KOPT-K1 (cell line): ENCODE data around the gene FAF1.
"Not testable (repeated sequence)": the region's sequence is repeated elsewhere in the genome, so short reads cannot be mapped to it uniquely, and the experiment has no call there.

Experiments used
- H3K27ac ChIP-seq: fragments of 200-600 bp; sonication (generic); 2 replicates; pipeline ENCODE4 v1.5.1; 2016; ENCODE audit warnings: antibody characterized with exemption, mild to moderate bottlenecking, low read depth, low read length; ENCODE audit not compliant: poor library complexity, severe bottlenecking
- H3K36me3 ChIP-seq: fragments of 200-600 bp; sonication (generic); 2 replicates; pipeline ENCODE4 v1.5.1; 2017; ENCODE audit warnings: antibody characterized with exemption, mild to moderate bottlenecking, low read length, moderate library complexity; ENCODE audit not compliant: insufficient read depth
- H3K9me3 ChIP-seq: fragments of 200-600 bp; sonication (generic); 2 replicates; pipeline ENCODE4 v1.5.1; 2017; ENCODE audit warnings: antibody characterized with exemption, low read length, mild to moderate bottlenecking; ENCODE audit not compliant: insufficient read depth, poor library complexity, severe bottlenecking

Gene FAF1

GRCh38 chr1:50920409-50920808, 39.7 kb downstream of the FAF1 start:
- Histone ChIP-seq H3K27ac (no peak overlapping the region), H3K36me3 (0 out of 2 replicates have a peak, but pooled peaks cover 4% of the 10 kb centered on the region), H3K9me3 (peaks cover 56% of the 10 kb centered on the region)

- H3K36me3 ChIP-seq, result no peaks in the 10 kb centered on the region
- no peak overlapping the region for H3K27ac ChIP-seq
- H3K9me3 ChIP-seq, result peaks cover 33% of the 10 kb centered on the region
Observed at GRCh38 chr1:50917138-50918137, 42.6 kb downstream of the FAF1 start.

GRCh38 chr1:50915621-50916020, 44.4 kb downstream of the FAF1 start:
- Histone ChIP-seq H3K27ac (no peak overlapping the region), H3K36me3 (no peaks in the 10 kb centered on the region), H3K9me3 (peaks cover 32% of the 10 kb centered on the region)

GRCh38 chr1:50913954-50914353, 46.1 kb downstream of the FAF1 start:
- Histone ChIP-seq H3K9me3 (peaks cover 36% of the 10 kb centered on the region), H3K36me3 (no peaks in the 10 kb centered on the region; the same call in 1 of the 2 replicates), H3K27ac (no peak overlapping the region)

- H3K27ac ChIP-seq, H3K36me3 ChIP-seq: not testable (repeated sequence)
- peaks cover 48% of the 10 kb centered on the region for H3K9me3 ChIP-seq
Observed at GRCh38 chr1:50910356-50910755, 49.7 kb downstream of the FAF1 start.

- peaks cover 44% of the 10 kb centered on the region for H3K9me3 ChIP-seq
- H3K36me3 ChIP-seq, H3K27ac ChIP-seq: not testable (repeated sequence)
Observed at GRCh38 chr1:50907610-50908009, 52.5 kb downstream of the FAF1 start.

GRCh38 chr1:50906050-50906449, 54.0 kb downstream of the FAF1 start:
- H3K36me3 ChIP-seq, H3K27ac ChIP-seq: not testable (repeated sequence)
- peaks cover 31% of the 10 kb centered on the region for H3K9me3 ChIP-seq

GRCh38 chr1:50902419-50902818, 57.6 kb downstream of the FAF1 start:
- Histone ChIP-seq H3K27ac (no peak overlapping the region), H3K9me3 (peaks cover 10% of the 10 kb centered on the region), H3K36me3 (no peaks in the 10 kb centered on the region; the same call in 1 of the 2 replicates)

- H3K9me3 ChIP-seq, result peaks cover 11% of the 10 kb centered on the region
- no peak overlapping the region for H3K27ac ChIP-seq
- H3K36me3 ChIP-seq, result no peaks in the 10 kb centered on the region; the same call in 1 of the 2 replicates
Observed at GRCh38 chr1:50901872-50902271, 58.2 kb downstream of the FAF1 start.

- peaks cover 30% of the 10 kb centered on the region for H3K9me3 ChIP-seq
- no peaks in the 10 kb centered on the region; the same call in 1 of the 2 replicates for H3K36me3 ChIP-seq
Observed at GRCh38 chr1:50898773-50899172, 61.3 kb downstream of the FAF1 start.

GRCh38 chr1:50894340-50894739, 65.7 kb downstream of the FAF1 start:
- Histone ChIP-seq H3K9me3 (peaks cover 63% of the 10 kb centered on the region), H3K27ac (no peak overlapping the region), H3K36me3 (peaks cover 10% of the 10 kb centered on the region; the same call in 1 of the 2 replicates)

More at GRCh38 chr1:50898773-50899172, 61.3 kb downstream of the FAF1 start:
- no peak overlapping the region for H3K27ac ChIP-seq

- H3K36me3 ChIP-seq, result peaks cover 10% of the 10 kb centered on the region; the same call in 1 of the 2 replicates
- H3K9me3 ChIP-seq, result peaks cover 63% of the 10 kb centered on the region
- H3K27ac ChIP-seq, result no peak overlapping the region
Observed at GRCh38 chr1:50893466-50893865, 66.6 kb downstream of the FAF1 start.

GRCh38 chr1:50887555-50887954, 72.5 kb downstream of the FAF1 start:
- not testable (repeated sequence) for H3K36me3 ChIP-seq, H3K27ac ChIP-seq
- peaks cover 26% of the 10 kb centered on the region for H3K9me3 ChIP-seq

GRCh38 chr1:50880373-50880772, 79.7 kb downstream of the FAF1 start:
- Histone ChIP-seq H3K36me3 (no peaks in the 10 kb centered on the region), H3K9me3 (no peaks in the 10 kb centered on the region), H3K27ac (no peak overlapping the region)

GRCh38 chr1:50879137-50879536, 80.9 kb downstream of the FAF1 start:
- Histone ChIP-seq H3K36me3 (no peaks in the 10 kb centered on the region), H3K27ac (no peak overlapping the region), H3K9me3 (no peaks in the 10 kb centered on the region)

GRCh38 chr1:50878434-50878833, 81.6 kb downstream of the FAF1 start:
- Histone ChIP-seq H3K27ac (no peak overlapping the region), H3K9me3 (no peaks in the 10 kb centered on the region), H3K36me3 (no peaks in the 10 kb centered on the region)
